Kidney capillary endothelial cell (primary cell): ENCODE data around the gene TWSG1.
"Not testable (repeated sequence)": the region's sequence is repeated elsewhere in the genome, so short reads cannot be mapped to it uniquely, and the experiment has no call there.

Experiments
- DNase-seq: peaks from one replicate; pipeline ENCODE4 v3.0.0-alpha.2; 2018; ENCODE audit warnings: low spot score

Gene TWSG1

DNA sequence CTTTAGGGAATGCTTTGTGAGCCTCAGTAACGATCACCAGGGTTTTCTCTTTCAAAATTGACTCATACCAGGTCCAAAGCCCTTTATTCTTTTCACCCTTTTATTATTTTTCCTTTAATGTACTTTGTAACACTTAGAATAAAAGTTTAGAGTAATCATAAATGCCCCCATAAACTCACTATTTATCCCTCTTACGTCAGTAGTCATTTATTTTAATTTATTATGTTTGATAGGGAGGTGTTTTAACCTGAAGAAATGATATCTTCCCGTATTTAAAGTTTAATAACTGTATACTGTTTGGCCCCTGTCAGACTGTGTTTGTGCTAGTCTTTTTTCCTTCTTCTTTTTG lies 1.1 kb downstream of the TWSG1 start:
- no peak for DNase-seq

DNA sequence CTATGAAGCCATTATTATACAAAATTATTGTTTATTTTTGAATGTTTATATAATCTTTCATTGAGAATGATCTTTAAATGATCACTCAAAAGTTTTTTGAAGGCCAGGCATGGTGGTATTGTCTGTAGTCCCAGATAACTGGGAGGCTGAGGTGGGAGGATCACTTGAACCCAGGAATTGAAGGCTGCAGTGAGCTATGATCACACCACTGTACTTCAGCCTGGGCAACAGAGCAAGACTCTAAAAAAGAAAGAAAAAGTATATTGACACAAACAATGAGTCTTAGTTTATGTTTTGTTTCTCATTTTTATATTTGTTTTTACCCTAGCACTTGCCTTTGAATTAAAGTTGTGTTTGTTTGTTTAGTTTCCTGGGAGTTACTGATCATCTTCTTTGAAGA lies 2.3 kb downstream of the TWSG1 start:
- DNase-seq = no peak

DNA sequence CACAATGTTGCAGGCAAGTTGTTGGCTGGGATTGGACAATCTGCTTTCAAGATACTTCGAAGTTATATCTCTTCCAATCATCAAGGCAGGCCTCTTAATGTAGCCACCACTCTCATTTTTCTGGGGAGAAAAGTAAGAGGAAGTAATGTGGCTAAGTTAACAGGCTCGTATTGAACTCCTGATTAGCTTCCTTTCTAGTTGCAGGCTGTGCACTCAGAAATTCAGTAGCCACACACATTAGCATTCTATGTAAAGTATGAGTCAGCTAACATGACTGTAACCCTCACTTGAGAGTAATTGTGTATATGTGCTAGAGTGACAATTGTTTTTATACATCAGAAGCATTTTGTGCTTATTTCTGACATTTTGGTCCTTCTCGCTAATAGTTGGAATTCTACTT lies 3.3 kb downstream of the TWSG1 start:
- peak; percentile 42 for DNase-seq

DNA sequence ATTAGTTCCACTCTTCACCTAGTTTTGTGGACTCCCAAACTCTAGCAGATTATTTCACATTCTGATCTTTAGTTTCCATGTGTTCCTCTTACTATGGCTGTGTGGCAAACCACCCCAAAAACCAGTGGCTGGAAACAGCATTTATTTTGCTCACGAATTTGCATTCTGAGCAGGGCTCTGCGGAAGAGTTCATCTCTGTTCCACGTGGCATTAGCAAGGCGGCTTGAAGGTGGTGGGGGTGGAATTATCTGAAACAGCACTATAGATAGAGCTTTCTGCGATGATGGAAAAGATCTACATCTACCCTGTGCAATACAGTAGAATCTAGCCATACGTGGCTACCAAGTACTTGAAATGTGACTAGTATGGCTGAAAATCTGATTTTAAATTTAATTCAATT lies 5.9 kb downstream of the TWSG1 start:
- no peak for DNase-seq

DNA sequence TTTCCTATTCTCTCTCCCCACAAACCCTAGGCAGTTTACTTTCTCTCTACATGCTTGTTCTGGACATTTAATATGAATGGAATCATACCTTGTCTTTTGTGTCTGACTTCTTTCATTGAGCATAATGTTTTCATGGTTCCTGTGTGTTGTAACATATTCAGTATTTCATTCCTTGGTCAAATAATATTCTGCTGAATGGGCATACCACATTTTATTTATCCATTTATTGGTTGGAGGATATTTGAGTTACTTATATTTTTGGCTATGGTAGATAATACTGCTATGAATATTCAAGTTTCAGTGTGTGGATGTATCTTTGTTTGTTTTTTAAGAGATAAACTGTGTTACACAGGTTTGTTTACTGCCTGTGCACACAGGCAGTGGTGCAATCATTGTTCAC lies 9.0 kb downstream of the TWSG1 start:
- DNase-seq = no peak

DNA sequence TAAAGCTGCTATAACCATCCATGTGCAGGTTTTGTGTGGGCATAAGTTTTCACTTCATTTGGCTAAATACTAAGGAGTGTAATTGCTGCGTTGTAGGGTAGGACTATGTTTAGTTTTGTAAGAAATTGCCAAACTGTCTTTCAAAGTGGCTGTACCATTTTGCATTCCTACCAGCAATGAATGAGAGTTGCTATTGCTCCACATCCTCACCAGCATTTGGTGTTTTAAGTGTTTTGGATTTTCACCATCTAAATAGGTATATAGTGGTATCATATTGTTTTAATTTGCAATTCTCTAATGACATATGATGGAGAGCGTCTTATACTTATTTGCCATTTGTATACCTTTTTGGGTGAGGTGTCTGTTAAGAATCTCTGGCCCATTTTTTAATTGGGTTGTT lies 12.2 kb downstream of the TWSG1 start:
- DNase-seq = no peak

DNA sequence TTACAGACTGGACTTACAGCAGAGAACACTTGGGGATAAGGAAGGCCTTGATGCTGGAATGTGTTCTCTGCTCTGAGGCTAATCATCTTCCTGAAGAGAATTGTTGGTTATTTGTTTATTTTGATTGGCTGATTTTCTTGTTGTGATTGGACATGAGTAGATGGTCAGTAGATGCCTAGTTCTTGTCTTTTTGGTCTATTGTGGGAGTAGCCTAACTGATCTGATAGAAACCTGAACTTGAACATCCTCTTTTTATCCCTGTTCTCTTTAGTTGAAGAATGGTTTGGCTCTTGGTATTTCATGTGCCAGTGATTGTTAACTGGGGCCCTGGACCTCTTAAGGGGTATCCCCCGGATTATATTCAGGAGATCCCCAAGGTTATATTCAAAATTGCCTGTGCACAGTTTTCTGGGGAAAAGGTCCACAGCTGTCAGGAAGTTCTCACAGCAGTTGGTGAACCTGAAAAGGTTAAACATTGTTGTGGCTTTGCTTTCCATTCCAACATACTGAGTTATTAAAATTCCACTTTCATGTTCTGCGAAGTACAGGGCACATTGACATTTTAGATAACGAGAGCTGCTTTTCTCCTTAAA lies 13.6 kb downstream of the TWSG1 start:
- DNase-seq = no peak

DNA sequence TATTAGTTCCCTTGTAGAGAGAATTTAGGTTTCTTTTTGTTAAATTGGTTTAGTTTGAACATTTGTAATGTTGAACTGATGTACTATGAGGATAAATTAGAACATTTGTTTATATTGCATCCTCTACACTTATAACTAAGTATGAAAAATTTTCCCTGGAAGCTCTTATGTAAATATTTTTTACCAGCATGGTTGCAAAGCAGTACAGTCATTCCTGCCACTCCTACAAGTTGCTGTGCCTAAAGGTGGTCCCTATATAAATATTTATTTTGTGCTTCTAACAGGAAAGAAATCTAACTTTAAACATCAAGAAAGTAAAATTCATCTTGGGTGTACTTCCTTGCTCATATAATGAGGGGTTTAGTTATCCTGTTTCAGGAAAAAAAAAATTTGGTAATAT lies 14.2 kb downstream of the TWSG1 start:
- DNase-seq = no peak

DNA sequence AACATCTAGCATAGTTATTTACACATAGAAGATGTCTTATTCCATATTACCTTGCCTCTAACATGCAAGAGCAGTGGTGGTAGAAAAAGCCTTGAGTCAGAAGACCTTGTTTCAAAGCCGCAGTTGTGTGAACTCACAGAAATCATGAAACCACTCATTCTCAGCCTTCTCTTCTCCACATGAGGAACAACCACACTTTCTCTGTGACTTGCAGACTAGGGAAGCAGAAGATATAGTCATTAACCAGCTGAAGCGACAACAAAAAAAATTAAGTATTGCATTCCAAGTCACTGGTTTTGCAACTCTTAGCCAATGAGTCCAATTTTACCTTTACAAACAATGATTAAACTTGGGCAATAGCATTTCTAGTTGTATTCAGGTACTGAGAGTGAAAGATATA lies 19.0 kb downstream of the TWSG1 start:
- DNase-seq = no peak

DNA sequence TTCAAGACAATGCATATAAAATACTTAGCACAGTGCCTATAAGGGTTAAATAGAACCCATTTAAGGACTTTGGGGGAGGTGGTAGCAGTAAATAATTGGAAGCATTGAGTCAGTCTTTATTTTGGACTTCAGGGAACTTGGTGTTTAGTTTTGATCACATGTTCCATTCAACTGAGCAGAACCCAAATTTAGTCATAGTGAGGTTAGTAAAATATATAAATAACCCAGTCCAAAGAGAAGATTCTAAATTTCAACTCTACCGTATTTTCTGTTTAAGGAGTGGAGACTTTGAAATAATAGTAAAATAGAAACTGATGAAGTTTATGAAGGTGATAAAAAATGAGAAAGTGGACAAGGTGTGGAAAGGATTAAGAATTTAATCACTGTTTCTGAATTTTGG lies 19.7 kb downstream of the TWSG1 start:
- no peak for DNase-seq

DNA sequence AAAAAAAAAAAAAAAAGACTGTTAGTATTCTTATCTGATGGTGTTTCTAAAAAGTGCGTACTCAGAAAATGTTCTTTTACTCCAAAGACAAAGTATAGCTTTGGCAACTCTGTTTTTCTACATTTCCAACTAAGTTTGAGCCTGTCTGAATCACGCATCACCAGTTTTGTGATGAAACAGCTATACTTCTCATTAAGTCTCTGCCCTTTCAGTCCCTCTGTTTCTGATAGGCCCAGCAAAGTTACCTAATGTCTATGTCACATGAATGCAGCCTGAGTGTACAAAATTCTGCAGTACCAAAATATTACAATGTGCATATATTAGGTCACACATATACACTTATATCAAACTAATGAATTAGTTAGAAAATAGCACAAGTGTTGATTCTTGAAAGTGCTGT lies 22.4 kb downstream of the TWSG1 start:
- no peak for DNase-seq

DNA sequence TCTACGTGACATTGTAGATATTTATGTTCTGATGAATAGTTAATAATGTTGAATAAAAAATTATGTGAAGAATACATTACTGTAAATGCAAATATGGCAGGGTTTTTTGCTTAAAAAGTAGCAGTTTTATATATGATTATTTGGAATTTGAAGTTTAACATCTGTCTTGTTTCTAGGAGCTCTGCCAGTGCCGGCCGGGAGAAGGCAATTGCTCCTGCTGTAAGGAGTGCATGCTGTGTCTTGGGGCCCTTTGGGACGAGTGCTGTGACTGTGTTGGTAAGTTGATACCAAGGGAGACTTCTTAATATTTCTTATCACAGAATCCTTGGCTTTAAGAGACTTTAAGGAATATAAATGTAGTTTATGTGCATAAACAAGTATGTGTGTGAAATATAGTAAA lies 25.2 kb downstream of the TWSG1 start:
- DNase-seq = no peak

DNA sequence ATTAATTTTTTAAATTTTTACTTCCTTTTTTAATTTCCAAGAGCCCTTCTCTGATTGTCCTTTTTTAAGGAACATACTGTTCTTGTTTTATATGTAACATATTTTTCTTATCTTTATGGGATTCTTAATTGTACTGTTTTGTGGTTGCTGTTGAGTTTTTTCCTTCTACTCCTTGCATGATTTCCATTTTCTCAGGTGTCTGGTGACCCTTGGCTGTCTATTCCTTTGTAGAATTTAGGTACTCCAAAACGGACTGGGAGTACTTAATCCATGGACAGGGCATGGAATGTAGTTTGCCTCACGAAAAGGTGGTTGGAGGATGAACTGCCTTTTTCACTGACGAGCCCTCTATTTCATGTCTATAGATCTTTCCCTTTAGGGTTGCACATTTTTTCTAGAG lies 26.6 kb downstream of the TWSG1 start:
- no peak for DNase-seq

DNA sequence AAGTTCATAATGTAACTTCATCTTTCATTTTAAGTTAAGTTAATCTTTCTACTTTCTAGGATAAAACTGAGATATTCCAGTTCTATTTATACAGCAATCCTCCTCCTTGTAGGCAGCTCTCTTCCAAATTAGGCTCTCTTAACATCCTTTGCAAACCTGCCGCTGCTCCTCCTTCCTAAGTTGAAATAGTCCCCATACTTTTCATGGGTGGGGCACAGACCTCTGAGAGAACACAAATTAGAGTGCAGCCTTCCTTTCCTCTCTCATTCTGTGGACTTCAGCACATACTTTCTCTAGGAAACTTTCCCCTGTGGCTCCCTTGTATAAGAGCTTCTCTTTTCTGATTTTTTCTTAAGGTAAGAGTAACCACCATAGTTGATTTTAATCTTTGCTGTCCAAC lies 28.3 kb downstream of the TWSG1 start:
- no peak for DNase-seq

DNA sequence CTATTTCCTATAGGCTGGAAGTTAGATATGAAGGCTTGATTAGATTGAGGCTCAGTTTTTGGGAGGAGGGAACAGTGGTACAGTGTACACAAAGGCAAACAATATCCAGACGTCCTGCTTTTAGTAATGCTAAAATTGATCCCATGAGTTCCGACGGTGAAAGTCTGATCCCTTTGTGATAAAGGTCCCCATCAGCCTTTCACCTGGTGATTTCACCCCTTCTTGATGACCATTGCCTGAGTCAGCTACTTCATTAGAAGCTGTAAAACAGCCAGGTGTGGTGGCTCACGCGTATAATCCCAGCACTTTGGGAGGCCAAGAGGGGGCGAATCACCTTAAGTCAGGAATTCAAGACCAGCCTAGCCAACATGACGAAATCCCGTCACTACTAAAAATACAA lies 29.7 kb downstream of the TWSG1 start:
- no peak for DNase-seq

DNA sequence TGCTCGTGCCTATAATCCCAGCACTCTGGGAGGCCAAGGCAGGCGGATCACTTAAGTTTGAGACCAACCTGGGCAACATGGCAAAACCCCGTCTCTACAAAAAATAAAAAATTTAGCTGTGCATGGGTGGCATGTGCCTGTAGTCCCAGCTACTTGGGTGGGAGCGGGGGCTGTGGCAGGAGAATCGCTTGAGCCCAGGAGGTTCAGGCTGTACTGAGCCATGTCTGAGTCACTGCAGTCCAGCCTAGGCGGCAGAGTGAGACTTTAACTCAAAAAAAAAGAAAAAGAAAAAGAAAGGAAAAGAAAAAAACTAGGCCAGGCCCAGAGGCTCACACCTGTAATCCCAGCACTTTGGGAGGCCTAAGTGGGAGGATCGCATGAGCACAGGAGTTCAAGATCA lies 30.8 kb downstream of the TWSG1 start:
- no peak for DNase-seq

DNA sequence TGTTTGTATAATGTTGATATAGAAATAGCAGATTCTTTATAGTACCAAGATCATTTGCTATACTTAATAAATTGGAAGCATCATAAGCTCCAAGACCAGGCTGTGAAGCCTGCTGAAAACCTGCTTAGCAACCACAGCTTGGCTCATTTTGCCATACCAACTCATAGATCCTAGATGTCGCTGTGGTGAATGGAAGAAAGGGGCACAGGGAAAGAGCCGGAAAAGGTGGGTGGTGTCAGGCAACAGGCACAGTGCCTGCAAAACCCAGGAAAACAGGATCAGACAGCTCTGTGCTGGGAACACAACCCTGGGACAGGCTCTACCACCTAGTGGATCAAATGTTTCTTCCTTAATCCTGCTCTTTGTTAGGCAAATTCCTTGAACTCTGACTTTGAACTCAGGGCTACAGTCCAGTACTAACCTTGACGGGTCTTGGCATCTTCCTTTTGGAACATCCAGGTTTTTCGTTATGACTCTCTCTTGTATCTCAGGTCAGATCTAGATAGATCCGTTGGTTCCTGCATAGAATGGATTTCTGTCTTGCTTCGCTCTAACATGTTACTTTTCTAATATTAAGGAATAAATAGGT lies 31.6 kb downstream of the TWSG1 start:
- peak; percentile 50 for DNase-seq

DNA sequence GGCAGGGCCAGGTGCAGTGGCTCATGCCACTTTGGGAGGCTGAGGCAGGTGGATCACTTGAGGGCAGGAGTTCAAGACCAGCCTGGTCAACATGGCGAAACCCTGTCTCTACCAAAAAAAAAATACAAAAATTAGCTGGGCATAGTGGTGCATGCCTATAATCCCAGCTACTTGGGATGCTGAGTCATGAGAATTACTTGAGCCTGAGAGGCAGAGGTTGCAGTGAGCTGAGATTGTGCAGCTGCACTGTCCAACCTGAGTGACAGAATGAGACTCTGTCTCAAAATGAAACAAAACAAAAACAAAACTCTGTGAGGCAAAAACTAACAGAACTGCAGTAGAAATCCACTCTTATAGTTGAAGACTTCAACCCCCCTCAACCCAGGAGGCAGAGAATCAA lies 38.7 kb downstream of the TWSG1 start:
- not testable (repeated sequence) for DNase-seq

DNA sequence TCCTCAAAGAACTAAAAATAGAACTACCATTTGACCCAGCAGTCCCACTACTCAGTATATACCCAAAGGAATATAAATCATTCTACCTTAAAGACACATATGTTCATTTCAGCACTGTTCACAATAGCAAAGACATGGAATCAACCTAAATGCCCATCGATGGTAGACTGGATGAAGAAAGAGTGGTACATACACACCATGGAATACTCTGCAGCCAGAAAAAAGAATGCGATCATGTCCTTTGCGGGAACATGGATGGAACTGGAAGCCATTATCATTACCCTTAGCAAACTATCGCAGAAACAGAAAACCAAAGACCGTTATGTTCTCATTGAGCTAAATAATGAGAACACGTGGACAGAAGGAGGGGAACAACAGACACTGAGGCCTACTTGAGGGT lies 44.5 kb downstream of the TWSG1 start:
- DNase-seq = no peak

DNA sequence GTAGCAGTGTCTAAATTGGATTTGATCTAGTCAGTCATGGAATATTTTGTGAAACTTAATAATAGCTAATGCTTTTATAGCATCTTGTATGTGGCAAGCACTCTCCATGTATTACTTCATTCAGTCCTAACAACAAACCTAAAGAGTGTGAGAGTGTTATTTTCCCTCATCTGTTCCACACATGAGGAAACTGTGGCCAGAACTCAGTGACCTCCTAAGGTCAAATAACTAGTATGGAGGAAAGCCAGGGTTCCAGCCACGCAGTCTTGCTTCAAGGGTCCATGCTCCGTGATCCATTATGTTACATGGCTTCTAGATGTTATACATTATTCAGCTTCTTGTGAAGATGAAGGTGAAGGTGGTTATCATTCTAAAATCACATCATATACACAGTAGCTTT lies 45.5 kb downstream of the TWSG1 start:
- no peak for DNase-seq

DNA sequence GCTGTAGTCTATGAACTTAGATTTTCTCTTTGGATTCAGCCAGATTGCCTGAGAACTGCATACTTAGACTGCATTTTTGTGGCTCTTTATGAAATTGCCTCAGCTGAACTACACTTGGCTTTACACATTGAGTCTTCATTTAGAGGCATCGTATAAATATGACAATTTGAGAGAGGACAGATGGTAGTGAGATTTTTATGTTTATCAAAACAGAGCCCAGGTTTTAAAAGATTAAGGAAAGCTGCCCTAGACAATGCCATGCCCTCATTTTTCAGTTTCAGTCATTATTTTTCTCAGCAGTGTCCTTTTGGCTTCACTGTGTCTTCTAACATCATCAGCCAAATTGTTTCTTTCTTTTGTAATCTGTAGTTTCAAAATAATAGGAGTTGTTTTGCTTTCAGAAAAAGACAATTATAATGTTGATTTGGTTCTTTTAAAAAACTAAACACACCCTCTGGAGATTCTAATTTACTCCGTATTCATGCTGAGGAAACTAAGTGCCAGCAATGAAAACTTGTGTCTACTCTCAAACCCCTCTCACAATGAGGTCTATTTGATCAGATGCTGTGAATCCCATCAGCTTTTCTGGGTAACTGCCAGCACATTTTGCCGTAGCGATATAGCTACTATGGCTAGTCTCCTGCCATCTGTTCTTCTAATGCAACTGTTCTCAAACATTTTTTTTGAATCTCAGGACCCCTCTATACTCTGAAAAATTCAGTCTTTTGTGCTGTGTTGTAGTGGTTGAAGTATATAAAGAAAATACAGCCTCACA lies 46.2 kb downstream of the TWSG1 start:
- DNase-seq = no peak

DNA sequence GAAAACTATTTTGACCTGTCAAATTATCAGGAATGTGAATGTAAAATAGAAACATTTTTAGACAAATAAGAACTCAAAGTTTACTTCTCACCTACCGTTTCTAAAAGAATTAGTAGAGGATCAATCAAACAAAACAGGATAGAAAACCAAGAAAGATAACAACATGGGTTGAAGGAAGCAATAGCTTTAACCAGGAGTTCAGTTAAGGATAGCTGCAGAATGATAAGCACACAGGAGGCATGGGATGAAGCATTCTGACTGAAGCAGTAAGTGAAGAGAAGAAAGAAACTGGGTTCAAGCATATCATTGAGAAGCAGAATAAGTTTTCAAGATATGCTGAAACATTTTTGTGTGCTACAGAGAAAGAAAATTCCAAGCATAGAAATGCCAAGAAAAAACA lies 52.3 kb downstream of the TWSG1 start:
- no peak for DNase-seq

DNA sequence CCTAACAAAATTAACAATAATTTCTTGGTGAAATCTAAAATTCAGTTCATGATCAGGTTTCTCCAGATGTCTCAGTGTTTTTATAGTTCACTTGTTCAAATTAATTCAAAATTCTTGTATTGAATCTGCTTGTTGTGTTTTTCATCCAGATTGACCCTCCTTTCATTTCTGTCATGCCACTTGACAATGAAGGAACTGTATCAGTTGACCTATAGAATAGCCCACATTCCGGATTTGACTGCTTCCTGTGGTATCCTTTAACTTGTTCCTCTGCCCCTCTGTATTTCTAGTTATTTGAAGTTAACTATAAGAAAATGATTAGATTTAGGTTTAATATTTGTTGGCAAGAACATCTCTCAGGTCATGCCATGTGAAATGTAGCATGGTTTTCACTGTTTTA lies 53.3 kb downstream of the TWSG1 start:
- DNase-seq = no peak

DNA sequence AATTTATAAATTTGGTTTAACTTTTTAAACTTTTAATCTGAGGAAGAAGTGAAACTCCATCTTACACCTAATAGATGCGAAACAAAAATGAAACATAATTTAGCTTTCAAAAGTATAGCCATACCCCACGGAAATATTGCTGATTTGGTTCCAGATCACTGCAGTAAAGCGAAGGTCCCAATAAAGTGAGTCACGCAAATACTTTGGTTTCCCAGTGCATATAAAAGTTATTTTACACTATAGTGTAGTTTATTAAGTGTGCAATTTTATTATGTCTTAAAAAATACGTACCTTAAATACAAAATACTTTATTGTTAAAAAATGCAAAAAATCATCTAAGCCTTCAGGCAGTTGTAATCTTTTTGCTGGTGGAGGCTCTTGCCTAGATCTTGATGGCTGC lies 55.1 kb downstream of the TWSG1 start:
- no peak for DNase-seq
